AG04450 (cell line): ENCODE results near the gene RARG. TPM values are rescaled to one million over a fixed set of nuclear protein-coding genes. Genes with fewer than 3 reads are reported as not detected.

Experiments
- CTCF ChIA-PET: fragments of 300-600, 350-600 bp; formaldehyde crosslinking; extraction: SDS; loops from one replicate; lab custom pipeline; 2022; ENCODE audit warnings: antibody characterized with exemption, inconsistent platforms; lab: Charles Lee
- POLR2A ChIA-PET: fragments of 350-600 bp; formaldehyde crosslinking; extraction: SDS; loops from one replicate; lab custom pipeline; 2021; ENCODE audit warnings: antibody characterized with exemption, inconsistent platforms; lab: Yijun Ruan, JAX
- DNase-seq: peaks from one replicate; pipeline ENCODE4 v3.0.0-alpha.2; 2011; ENCODE audit warnings: low read depth, low spot score
- H3K27ac ChIP-seq: one replicate; pipeline ENCODE4 v1.5.1; 2012; ENCODE audit warnings: low read depth, low read length, control low read depth
- H3K27me3 ChIP-seq: one replicate; pipeline ENCODE4 v1.6.0; 2012; ENCODE audit warnings: low read length; ENCODE audit not compliant: control insufficient read depth, insufficient read depth
- H3K4me3 ChIP-seq: 2 replicates; pipeline ENCODE4 v1.5.1; 2011; ENCODE audit warnings: mild to moderate bottlenecking, low read depth, low read length, control low read depth
- H3K9me3 ChIP-seq: 2 replicates; pipeline ENCODE4 v1.5.1; 2012; ENCODE audit warnings: low read length; ENCODE audit not compliant: control insufficient read depth, insufficient read depth
- polyA plus RNA-seq: library from polyadenylated mRNA; depleted of rRNA; stranded (reverse); fragments of >200 nt; gene quantifications from 2 replicates; pipeline ENCODE4 v1.2.3, GENCODE V29; 2011
- TF ChIP-seq, protein P1 (sequence below): IDR thresholded peaks from 2 replicates; pipeline ENCODE4 v1.5.1; 2011; ENCODE audit warnings: low read depth, low read length, control low read depth, inconsistent platforms

RARG gene
- polyA plus RNA-seq, 1 experiment: 20.1 TPM

DNA sequence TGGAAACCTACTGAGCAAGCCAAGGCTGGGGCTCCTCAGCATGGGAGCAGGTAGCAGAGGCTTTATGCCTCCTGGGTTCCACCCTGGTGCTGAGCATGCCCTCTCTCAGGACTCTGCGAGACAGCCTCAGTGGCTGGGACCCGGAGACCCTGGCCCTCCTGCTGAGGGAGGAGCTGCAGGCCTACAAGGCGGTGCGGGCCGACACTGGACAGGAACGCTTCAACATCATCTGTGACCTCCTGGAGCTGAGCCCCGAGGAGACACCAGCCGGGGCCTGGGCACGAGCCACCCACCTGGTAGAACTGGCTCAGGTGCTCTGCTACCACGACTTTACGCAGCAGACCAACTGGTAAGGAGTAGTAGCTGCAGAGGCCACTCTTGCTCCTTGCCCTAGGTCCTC lies 44.5 kb upstream of the RARG start:
- no peaks in the 10 kb centered on the region for H3K27me3 ChIP-seq
- H3K9me3 ChIP-seq: no peaks in the 10 kb centered on the region
- H3K4me3 ChIP-seq: no peak overlapping the region
- TF ChIP-seq, protein P1, sequence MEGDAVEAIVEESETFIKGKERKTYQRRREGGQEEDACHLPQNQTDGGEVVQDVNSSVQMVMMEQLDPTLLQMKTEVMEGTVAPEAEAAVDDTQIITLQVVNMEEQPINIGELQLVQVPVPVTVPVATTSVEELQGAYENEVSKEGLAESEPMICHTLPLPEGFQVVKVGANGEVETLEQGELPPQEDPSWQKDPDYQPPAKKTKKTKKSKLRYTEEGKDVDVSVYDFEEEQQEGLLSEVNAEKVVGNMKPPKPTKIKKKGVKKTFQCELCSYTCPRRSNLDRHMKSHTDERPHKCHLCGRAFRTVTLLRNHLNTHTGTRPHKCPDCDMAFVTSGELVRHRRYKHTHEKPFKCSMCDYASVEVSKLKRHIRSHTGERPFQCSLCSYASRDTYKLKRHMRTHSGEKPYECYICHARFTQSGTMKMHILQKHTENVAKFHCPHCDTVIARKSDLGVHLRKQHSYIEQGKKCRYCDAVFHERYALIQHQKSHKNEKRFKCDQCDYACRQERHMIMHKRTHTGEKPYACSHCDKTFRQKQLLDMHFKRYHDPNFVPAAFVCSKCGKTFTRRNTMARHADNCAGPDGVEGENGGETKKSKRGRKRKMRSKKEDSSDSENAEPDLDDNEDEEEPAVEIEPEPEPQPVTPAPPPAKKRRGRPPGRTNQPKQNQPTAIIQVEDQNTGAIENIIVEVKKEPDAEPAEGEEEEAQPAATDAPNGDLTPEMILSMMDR: no peak
- ChIA-PET POLR2A (no interaction called here), CTCF (no interaction called here)
- no peak for DNase-seq
- H3K27ac ChIP-seq: no peak overlapping the region

DNA sequence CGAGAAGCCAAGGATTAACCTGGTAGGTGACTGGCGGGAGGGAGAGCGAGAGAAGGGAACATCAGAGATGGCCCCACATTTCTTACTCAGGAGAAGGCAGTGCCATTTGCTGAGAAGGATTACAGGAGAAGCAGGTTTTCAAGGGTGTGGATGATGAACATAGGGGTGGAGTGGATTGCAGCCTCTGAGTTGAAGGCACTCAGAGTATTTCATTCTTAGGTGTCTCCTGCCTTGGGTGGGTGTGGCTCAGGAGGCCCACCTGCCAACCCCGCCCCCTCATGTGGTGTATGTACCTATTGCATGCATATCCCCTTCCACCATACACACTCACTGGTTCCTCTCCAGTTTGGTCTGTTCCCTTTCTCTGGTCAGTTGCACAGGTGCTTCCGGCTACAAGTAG lies 42.4 kb upstream of the RARG start:
- CTCF ChIA-PET: no interaction called here
- POLR2A ChIA-PET: no interaction called here
- TF ChIP-seq, protein P1: no peak
- DNase-seq: no peak
- Histone ChIP-seq H3K27me3 (no peaks in the 10 kb centered on the region), H3K4me3 (no peak overlapping the region), H3K9me3 (no peaks in the 10 kb centered on the region), H3K27ac (no peak overlapping the region)

DNA sequence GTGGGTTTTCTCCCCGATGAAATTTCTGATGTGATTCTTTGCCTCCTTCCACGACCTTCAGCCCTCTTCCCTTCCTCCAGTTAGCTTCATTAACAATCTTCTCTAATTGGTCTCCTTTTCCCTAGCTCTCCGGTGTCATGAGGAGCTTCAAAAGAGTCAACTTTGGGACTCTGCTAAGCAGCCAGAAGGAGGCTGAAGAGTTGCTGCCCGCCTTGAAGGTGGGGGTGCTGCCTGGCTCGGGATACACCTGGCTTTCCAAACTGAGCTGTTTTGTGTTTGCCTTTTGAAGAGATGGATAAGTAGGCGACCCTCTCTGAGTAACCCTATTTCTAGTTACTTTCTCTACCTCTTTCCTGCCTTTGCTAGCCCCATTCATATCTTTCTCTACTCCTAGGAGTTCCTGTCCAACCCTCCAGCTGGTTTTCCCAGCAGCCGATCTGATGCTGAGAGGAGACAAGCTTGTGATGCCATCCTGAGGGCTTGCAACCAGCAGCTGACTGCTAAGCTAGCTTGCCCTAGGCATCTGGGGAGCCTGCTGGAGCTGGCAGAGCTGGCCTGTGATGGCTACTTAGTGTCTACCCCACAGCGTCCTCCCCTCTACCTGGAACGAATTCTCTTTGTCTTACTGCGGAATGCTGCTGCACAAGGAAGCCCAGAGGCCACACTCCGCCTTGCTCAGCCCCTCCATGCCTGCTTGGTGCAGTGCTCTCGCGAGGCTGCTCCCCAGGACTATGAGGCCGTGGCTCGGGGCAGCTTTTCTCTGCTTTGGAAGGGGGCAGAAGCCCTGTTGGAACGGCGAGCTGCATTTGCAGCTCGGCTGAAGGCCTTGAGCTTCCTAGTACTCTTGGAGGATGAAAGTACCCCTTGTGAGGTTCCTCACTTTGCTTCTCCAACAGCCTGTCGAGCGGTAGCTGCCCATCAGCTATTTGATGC lies 36.9 kb upstream of the RARG start:
- TF ChIP-seq, protein P1: no peak
- ChIA-PET CTCF (interaction anchor here (0.6 to 3.8 kb wide), 10 partner anchors 16 to 203 kb away, joined by 3 to 40 read pairs (median 3); partner anchors contain the start of genes AAAS and PFDN5), POLR2A (interaction anchor here (0.6 to 1.4 kb wide), 4 partner anchors 13 to 65 kb away, joined by 3 read pairs; partner anchors contain the start of genes AAAS and PFDN5)
- Histone ChIP-seq H3K27ac (peak overlapping the region; percentile 39), H3K27me3 (no peaks in the 10 kb centered on the region), H3K4me3 (peak overlapping the region; percentile 95), H3K9me3 (no peaks in the 10 kb centered on the region; the same call in 1 of the 2 replicates)
- no peak for DNase-seq

DNA sequence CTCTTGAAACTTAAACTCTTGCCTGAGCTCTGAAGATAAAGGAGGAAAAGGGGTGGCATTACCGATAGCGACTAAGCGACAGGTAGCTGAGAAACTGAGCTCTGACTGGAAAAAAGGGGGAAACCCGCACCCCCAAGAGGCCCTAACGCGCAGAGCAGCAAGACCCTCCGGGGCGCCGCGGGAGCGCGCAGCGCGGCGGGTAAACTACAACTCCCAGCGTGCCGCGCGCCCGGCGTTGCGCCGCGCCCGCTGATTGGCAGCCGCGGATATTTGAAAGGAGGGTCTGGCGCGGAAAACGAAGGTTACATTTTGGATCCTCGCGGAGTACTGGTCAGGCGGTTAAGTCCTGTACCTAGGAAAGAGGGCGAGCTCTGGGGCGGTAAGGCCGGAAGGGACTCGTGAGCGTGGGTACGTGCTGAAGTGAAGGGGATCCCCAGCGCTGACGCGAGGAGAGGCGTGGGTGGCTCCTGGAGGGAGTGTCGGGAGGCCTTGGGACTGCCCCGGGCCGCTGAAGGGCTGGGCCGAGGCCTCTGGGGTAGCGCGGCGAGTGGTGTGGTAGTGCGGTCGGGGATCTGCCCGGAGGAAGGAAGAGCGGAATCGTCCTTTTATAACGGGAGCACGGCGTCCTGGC lies 36.1 kb upstream of the RARG start, which contains the start of gene ESPL1:
ESPL1 (plus strand) TSS at position 301 of the 631 bp plus-strand sequence. CDS start 468 bp downstream, outside the sequence.
- Histone ChIP-seq H3K9me3 (no peaks in the 10 kb centered on the region; the same call in 1 of the 2 replicates), H3K27me3 (no peaks in the 10 kb centered on the region), H3K4me3 (peak within 1 kb of the TSS; percentile 95), H3K27ac (peak within 1 kb of the TSS; percentile 61)
- CTCF ChIA-PET: interaction anchor here (0.6 to 3.8 kb wide), 11 partner anchors 15 to 383 kb away, joined by 3 to 40 read pairs (median 3); partner anchors contain the start of gene AAAS
- no peak for DNase-seq
- TF ChIP-seq, protein P1: peak; percentile 24; the same call in 1 of the 2 replicates
- POLR2A ChIA-PET: interaction anchor here (0.7 to 1.4 kb wide), 4 partner anchors 14 to 53 kb away, joined by 3 read pairs; partner anchors contain the start of genes AAAS, MYG1 and PFDN5
